Activated CD4-positive, alpha-beta T cell treated with anti-CD3 and anti-CD28 coated beads, Interleukin-2, amount 50 U/mL, for 48 hours (primary cell): ENCODE results near the gene MYO5A.
"Not testable (repeated sequence)": the region's sequence is repeated elsewhere in the genome, so short reads cannot be mapped to it uniquely, and the experiment has no call there.

Experiments used
- DNase-seq, 2 experiments: peaks; one replicate each; pipeline ENCODE4 v3.0.0-alpha.2; 2020

MYO5A gene

GRCh38 chr15:52540374-52541012 lies 11.8 kb upstream of the MYO5A start:
- DNase-seq = no peak

- DNase-seq = no peak
Measured at GRCh38 chr15:52537459-52537858, 8.8 kb upstream of the MYO5A start.

- no peak for DNase-seq
Measured at GRCh38 chr15:52532427-52532826, 3.7 kb upstream of the MYO5A start.

- DNase-seq = no peak
Measured at GRCh38 chr15:52529940-52530339, 1.3 kb upstream of the MYO5A start.

GRCh38 chr15:52529341-52529924 lies 753 bp upstream of the MYO5A start:
- DNase-seq = peak; percentile 31 to 37

GRCh38 chr15:52527911-52528563 lies 643 bp downstream of the MYO5A start:
- peak; percentile 54 to 65 for DNase-seq

- DNase-seq = no peak
Measured at GRCh38 chr15:52527196-52527910, 1.3 kb downstream of the MYO5A start.

- DNase-seq = no peak
Measured at GRCh38 chr15:52524223-52525136, 4.2 kb downstream of the MYO5A start.

GRCh38 chr15:52523647-52524046 lies 5.0 kb downstream of the MYO5A start:
- DNase-seq = no peak

- no peak for DNase-seq
Measured at GRCh38 chr15:52523192-52523591, 5.5 kb downstream of the MYO5A start.

- DNase-seq = no peak
Measured at GRCh38 chr15:52521682-52522081, 7.0 kb downstream of the MYO5A start.

GRCh38 chr15:52520421-52520820 lies 8.3 kb downstream of the MYO5A start:
- no peak for DNase-seq

- no peak for DNase-seq
Measured at GRCh38 chr15:52518487-52519371, 10.0 kb downstream of the MYO5A start.

GRCh38 chr15:52517014-52517413 lies 11.7 kb downstream of the MYO5A start:
- no peak for DNase-seq

- DNase-seq = no peak
Measured at GRCh38 chr15:52515343-52515742, 13.3 kb downstream of the MYO5A start.

GRCh38 chr15:52514482-52514881 lies 14.2 kb downstream of the MYO5A start:
- no peak for DNase-seq

GRCh38 chr15:52512869-52513268 lies 15.8 kb downstream of the MYO5A start:
- not testable (repeated sequence) for DNase-seq

- DNase-seq = no peak
Measured at GRCh38 chr15:52511084-52511483, 17.6 kb downstream of the MYO5A start.

GRCh38 chr15:52509500-52510245 lies 19.0 kb downstream of the MYO5A start:
- DNase-seq = no peak

GRCh38 chr15:52506549-52506948 lies 22.1 kb downstream of the MYO5A start:
- no peak for DNase-seq

- DNase-seq = no peak
Measured at GRCh38 chr15:52505151-52505550, 23.5 kb downstream of the MYO5A start.
